ENCODE data around the gene POLDIP2.

- TF ChIP-seq CTCF (IDR thresholded peaks at IDR 0.05 in 8 of 11, conservative IDR thresholded peaks at IDR 0.05 in 3 of 11) (no peak), POLR2A (IDR thresholded peaks at IDR 0.05) (no peak), POLR2AphosphoS5 (IDR thresholded peaks at IDR 0.05) (no peak)
Measured at GRCh38 chr17:28404461-28404811, 47.1 kb upstream of the POLDIP2 start.

All from spleen (tissue), 7 donors.